GM12878 (cell line): ENCODE measurements around the gene CCDC127. TPM values are rescaled to one million over a fixed set of nuclear protein-coding genes. Genes with fewer than 3 reads are reported as not detected.

Experiments used
- ATF7 ChIP-seq: fragments of 450-650 bp; IDR thresholded peaks from 2 replicates; pipeline ENCODE4 v1.6.1; 2016; ENCODE audit warnings: low read depth, mild to moderate bottlenecking
- CBX3 ChIP-seq: fragments of 200-600 bp; sonication (generic); IDR thresholded peaks from 2 replicates; pipeline ENCODE4 v1.6.1; 2016; ENCODE audit warnings: low read depth, borderline replicate concordance
- E2F4 ChIP-seq: IDR thresholded peaks from 2 replicates; pipeline ENCODE4 v1.6.1; 2012; ENCODE audit warnings: low read depth, low read length, improper control_type of control experiment
- FOXM1 ChIP-seq: IDR thresholded peaks from 2 replicates; pipeline ENCODE4 v1.6.1; 2012; ENCODE audit warnings: low read depth, mild to moderate bottlenecking, inconsistent platforms, low read length, moderate library complexity
- IKZF2 ChIP-seq, 2 experiments: fragments of 450-650 bp; IDR thresholded peaks; 2 replicates each; pipeline ENCODE4 v1.6.1; 2017; ENCODE audit warnings: mild to moderate bottlenecking in 2 of 2, moderate library complexity in 2 of 2
- IRF4 ChIP-seq: IDR thresholded peaks from 2 replicates; pipeline ENCODE4 v1.6.1; 2011; ENCODE audit warnings: low read depth, low read length
- IRF5 ChIP-seq: fragments of 450-650 bp; IDR thresholded peaks from 2 replicates; pipeline ENCODE4 v1.6.1; 2017; ENCODE audit warnings: borderline replicate concordance
- RCOR1 ChIP-seq: conservative IDR thresholded peaks from 2 replicates; pipeline ENCODE4 v1.6.1; 2012; ENCODE audit warnings: low read depth, low read length, improper control_type of control experiment
- TAF1 ChIP-seq: IDR thresholded peaks from 2 replicates; pipeline ENCODE4 v1.6.1; 2011; ENCODE audit warnings: mild to moderate bottlenecking, low read depth, low read length, borderline replicate concordance
- polyA plus RNA-seq, 11 experiments: library from polyadenylated mRNA; depleted of rRNA in 4 of 11; unstranded in 6 of 11; stranded (reverse) in 5 of 11; fragments of >200 nt; fragmentation: Nextera tagmentation in 4 of 11; fragmentation: Illumina TruSeq in 1 of 11; extraction: Ambion mirVana in 4 of 11; extraction: Trizol in 1 of 11; gene quantifications; 1 replicate in 1 of 11; 2 replicates in 10 of 11; pipeline versions ENCODE4 v1.2.1 to v1.2.3, GENCODE V29; 2011 to 2016; ENCODE audit warnings: inconsistent platforms in 2 of 11, missing spikeins in 2 of 11, low read depth in 1 of 11
- total RNA-seq, 4 experiments: library from RNA; depleted of rRNA in 3 of 4; stranded (reverse); fragments of >200 nt in 3 of 4; fragmentation: Illumina TruSeq in 1 of 4; extraction: Trizol in 1 of 4; gene quantifications; 2 replicates each; pipeline versions ENCODE4 v1.2.1 to v1.2.3, GENCODE V29; 2013 to 2021

Gene CCDC127
- total and polyA plus RNA-seq, 10 of the 15 experiments (the other 5 are each of a cell fraction or from before 2014, with no cell fraction given), result 1.9 to 6.9 (median 2.9) TPM

GRCh38 chr5:188488-189481 lies 29.2 kb downstream of the CCDC127 start (continued):
- no peak for TF ChIP-seq E2F4
- no peak for TF ChIP-seq TAF1
- TF ChIP-seq FOXM1, result no peak
- TF ChIP-seq IKZF2 (IDR thresholded peaks at IDR 0.05), result no peak
- TF ChIP-seq RCOR1, result no peak
- no peak for TF ChIP-seq IRF5
- TF ChIP-seq CBX3, result no peak
- TF ChIP-seq ATF7, result no peak
- no peak for TF ChIP-seq IRF4
